Naive thymus-derived CD8-positive, alpha-beta T cell (primary cell): Measurements from ENCODE around the gene COL17A1. TPM values are rescaled to one million over a fixed set of nuclear protein-coding genes. Genes with fewer than 3 reads are reported as not detected.

Experiments
- ATAC-seq, 2 donors: fragments of 150-1000 bp; cut with Tn5 transposase in 1 of 2; sonication (Bioruptor Pico), chemical (Tn5 transposase) in 1 of 2; 1 replicate in 1 of 2; 2 replicates in 1 of 2; pipeline ENCODE4 v1.10.0; 2021; ENCODE audit warnings: mild to moderate bottlenecking in 2 of 2, moderate library complexity in 2 of 2
- POLR2A ChIA-PET: fragments of 350-600 bp; sonication (Branson Sonifier 250); formaldehyde crosslinking; loops from one replicate; lab custom pipeline; 2021; ENCODE audit warnings: antibody characterized with exemption; lab: Charles Lee
- DNase-seq, 10 donors: peaks; one replicate each; pipeline versions ENCODE4 v3.0.0 to v3.0.0-alpha.2; 2020 to 2022
- H3K27ac Mint-ChIP-seq, 10 donors: one replicate each; pipeline ENCODE4 v1.8.0; 2020 to 2022; ENCODE audit warnings: mild to moderate bottlenecking in 10 of 10, mixed read lengths in 10 of 10, moderate library complexity in 4 of 10, inconsistent platforms in 1 of 10
- H3K27me3 Mint-ChIP-seq, 5 donors: one replicate each; pipeline ENCODE4 v1.8.0; 2021 to 2022; ENCODE audit warnings: mixed read lengths in 5 of 5
- H3K36me3 Mint-ChIP-seq, 3 donors: one replicate each; pipeline ENCODE4 v1.8.0; 2020 to 2022; ENCODE audit warnings: mixed read lengths in 3 of 3, mild to moderate bottlenecking in 2 of 3, inconsistent platforms in 1 of 3
- H3K4me1 Mint-ChIP-seq, 4 donors: one replicate each; pipeline ENCODE4 v1.8.0; 2021 to 2022; ENCODE audit warnings: mixed read lengths in 4 of 4
- H3K4me3 Mint-ChIP-seq, 10 donors: one replicate each; pipeline ENCODE4 v1.8.0; 2020 to 2022; ENCODE audit warnings: mild to moderate bottlenecking in 10 of 10, mixed read lengths in 10 of 10, moderate library complexity in 6 of 10, inconsistent platforms in 1 of 10
- H3K9me3 Mint-ChIP-seq, 9 donors: one replicate each; pipeline ENCODE4 v1.8.0; 2020 to 2022; ENCODE audit warnings: mixed read lengths in 9 of 9, mild to moderate bottlenecking in 3 of 9, inconsistent platforms in 1 of 9, moderate library complexity in 1 of 9
- polyA plus RNA-seq, 3 donors: library from polyadenylated mRNA; unstranded; fragments of 300-500 nt; fragmentation: Illumina TruSeq; gene quantifications; one replicate each; pipeline ENCODE4 v1.2.3, GENCODE V29; 2021
- total RNA-seq, 8 experiments: library from RNA in 2 of 8; stranded (reverse) in 2 of 8; gene quantifications; one replicate each; pipeline ENCODE4 v1.2.3 and lab custom pipeline; 2021 to 2026

COL17A1 gene
- total and polyA plus RNA-seq, 5 experiments from 2014 or later: not detected

DNA sequence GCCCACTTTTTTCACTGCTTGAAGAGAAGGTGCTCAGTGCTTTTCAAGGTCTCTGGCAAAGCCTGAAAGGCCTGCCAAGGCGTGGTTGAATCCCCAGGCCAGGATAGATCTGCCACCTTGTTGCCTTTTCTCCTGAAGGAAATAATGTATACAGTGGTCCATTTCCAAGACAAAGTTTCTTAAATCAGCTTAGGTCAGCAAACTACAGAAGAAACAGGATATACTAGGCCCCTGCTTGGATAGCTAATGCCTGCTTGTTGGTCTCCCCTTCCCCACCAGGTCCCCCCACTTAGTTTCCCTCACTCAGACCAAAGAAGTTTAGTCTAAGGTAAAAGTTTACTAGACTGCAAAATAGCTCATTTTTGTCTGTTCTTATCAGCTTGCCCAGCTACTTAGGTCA, 19.9 kb downstream of the COL17A1 start:
- peak overlapping the region in 1 of 10 donors; percentile 16 for H3K27ac Mint-ChIP-seq
- ATAC-seq: no peak
- no peaks in the 10 kb centered on the region for H3K4me1 Mint-ChIP-seq
- H3K4me3 Mint-ChIP-seq: no peak overlapping the region
- H3K27me3 Mint-ChIP-seq: peaks cover 0 to 7% (median 4%) of the 10 kb centered on the region in 5 donors
- no peak for DNase-seq
- no peaks in the 10 kb centered on the region for H3K36me3 Mint-ChIP-seq
- POLR2A ChIA-PET: no interaction called here
- no peaks in the 10 kb centered on the region for H3K9me3 Mint-ChIP-seq

DNA sequence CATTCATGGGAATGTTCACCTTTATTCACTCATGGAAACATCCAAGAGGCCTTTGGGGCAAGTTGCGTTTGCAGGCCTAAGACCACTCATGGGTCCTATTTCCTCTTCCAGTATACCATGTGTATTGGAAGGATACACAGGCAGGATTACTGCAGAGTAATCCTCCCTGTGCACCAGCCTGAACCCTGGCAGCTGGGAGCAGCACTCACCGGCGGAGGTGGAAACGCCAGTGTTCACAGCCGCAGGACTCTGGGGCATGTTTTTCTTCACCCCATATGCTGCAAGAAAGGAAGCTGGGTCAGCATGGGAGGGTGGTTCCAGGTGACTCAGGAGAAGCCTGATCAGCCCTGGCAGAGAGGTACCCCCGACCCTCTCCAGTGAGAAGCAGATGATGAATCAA, 24.5 kb downstream of the COL17A1 start:
- ATAC-seq: no peak
- Mint-ChIP-seq H3K4me1 (no peaks in the 10 kb centered on the region), H3K36me3 (no peaks in the 10 kb centered on the region), H3K27me3 (peaks cover 0 to 6% (median 3%) of the 10 kb centered on the region in 5 donors), H3K9me3 (no peaks in the 10 kb centered on the region), H3K4me3 (no peak overlapping the region), H3K27ac (no peak overlapping the region)
- POLR2A ChIA-PET: no interaction called here
- no peak for DNase-seq

DNA sequence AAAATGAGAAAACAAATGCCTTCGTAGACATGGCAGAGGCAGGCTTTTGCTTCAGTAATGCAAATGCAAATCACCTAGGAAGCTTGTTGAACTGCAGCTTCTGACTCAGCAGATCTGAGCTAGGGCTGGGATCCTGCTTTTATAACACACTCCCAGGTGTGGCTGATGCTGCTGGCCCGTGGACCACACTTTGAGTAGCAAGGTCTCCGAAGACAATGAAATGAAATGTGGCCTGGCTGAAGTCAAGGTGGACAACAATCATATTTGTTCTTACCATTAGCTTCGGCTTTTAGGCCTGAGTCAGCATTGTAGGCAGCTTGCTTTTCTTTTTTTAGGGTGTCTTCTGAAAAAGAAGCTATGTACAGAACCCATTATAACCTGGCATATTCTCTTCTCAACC, 26.3 kb downstream of the COL17A1 start:
- POLR2A ChIA-PET: no interaction called here
- peaks cover 0 to 2% (median 0%) of the 10 kb centered on the region in 4 donors for H3K4me1 Mint-ChIP-seq
- ATAC-seq (no peak), DNase-seq (no peak)
- H3K27ac Mint-ChIP-seq: no peak overlapping the region
- no peaks in the 10 kb centered on the region for H3K36me3 Mint-ChIP-seq
- H3K27me3 Mint-ChIP-seq: peaks cover 0 to 3% (median 0%) of the 10 kb centered on the region in 5 donors
- no peaks in the 10 kb centered on the region for H3K9me3 Mint-ChIP-seq
- H3K4me3 Mint-ChIP-seq: no peak overlapping the region

DNA sequence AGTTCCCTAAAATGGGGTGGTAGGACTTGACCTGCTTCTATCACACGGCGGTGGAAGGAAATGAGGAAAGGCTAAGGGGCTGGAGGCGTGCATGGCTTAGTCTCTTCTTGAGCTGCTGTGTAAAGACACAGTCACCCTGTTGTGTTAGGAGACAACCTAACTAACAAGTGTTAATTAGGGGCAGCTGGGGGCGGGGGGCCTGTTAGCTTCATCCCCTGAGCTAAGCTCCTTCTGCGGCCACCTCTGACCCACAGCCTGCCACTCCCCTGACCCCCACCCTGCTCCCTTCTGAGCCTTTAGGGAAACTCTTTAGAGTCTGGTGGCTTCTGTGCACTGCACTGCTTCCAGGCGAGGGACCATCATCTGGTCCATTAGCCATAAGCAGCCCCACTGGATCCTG, 28.0 kb downstream of the COL17A1 start:
- DNase-seq (no peak), ATAC-seq (no peak)
- no peaks in the 10 kb centered on the region for H3K36me3 Mint-ChIP-seq
- H3K4me3 Mint-ChIP-seq: no peak overlapping the region
- peaks cover 0 to 2% (median 0%) of the 10 kb centered on the region in 4 donors for H3K4me1 Mint-ChIP-seq
- peaks cover 0 to 3% (median 0%) of the 10 kb centered on the region in 5 donors for H3K27me3 Mint-ChIP-seq
- POLR2A ChIA-PET: no interaction called here
- H3K9me3 Mint-ChIP-seq: no peaks in the 10 kb centered on the region
- peak overlapping the region in 1 of 10 donors; percentile 62 for H3K27ac Mint-ChIP-seq

DNA sequence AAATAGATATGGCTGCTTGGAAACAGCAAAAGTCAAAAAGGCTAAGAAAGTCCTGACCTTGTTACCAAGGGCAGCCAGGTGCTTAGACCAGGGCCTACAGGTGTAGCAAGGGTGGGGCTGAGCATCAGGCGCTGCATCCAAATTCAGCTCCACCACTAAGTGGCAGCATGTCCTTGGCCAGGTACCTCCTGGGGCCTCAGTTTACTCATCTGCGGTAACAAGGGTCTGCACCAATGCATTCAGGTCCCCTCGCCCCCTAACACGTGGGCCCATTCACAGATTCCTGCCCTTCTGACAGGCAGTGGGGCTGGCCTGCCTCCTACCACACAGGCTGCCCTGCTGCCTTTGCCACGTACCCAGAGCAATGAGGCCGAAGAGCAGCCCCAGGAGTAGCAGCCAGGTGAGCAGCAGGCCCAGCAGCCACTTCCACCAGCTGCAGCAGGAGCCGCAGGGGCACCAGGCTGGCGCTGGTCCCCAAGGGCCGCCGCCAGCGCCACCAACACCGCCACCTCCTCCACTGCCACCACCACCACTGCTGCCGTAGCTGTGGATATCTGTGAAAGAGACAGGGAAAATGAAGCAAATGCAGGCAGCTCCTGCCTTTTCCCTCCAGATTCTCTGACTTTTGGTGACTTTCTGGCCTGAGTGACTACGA, 28.9 kb downstream of the COL17A1 start:
- H3K4me3 Mint-ChIP-seq: no peak overlapping the region
- H3K27me3 Mint-ChIP-seq: peaks cover 0 to 3% (median 0%) of the 10 kb centered on the region in 5 donors
- POLR2A ChIA-PET: no interaction called here
- ATAC-seq: no peak
- no peak for DNase-seq
- H3K36me3 Mint-ChIP-seq: no peaks in the 10 kb centered on the region
- H3K4me1 Mint-ChIP-seq: peaks cover 0 to 2% (median 0%) of the 10 kb centered on the region in 4 donors
- no peak overlapping the region for H3K27ac Mint-ChIP-seq
- H3K9me3 Mint-ChIP-seq: no peaks in the 10 kb centered on the region

DNA sequence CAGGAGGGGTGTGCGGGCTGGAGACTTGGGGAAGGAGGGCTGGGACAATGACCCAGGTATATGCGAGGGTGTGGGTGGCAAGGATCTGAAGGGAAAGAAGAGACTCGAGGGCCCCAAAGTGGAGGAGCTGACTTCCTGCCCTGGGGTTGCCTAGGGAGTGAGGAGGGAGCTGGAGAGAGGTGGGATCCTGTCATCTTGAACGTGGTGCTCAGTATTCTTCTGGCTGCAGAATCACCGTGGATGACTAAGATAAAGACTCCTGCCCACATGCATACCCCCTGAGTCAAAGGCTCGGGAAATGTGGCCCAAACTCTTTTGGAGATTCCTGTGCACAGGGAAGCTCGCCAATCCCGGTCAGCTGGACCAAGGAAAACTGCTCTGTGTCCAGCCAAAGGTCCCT, 31.2 kb downstream of the COL17A1 start:
- Mint-ChIP-seq H3K4me3 (no peak overlapping the region), H3K27ac (peak overlapping the region in 1 of 10 donors; percentile 27)

DNA sequence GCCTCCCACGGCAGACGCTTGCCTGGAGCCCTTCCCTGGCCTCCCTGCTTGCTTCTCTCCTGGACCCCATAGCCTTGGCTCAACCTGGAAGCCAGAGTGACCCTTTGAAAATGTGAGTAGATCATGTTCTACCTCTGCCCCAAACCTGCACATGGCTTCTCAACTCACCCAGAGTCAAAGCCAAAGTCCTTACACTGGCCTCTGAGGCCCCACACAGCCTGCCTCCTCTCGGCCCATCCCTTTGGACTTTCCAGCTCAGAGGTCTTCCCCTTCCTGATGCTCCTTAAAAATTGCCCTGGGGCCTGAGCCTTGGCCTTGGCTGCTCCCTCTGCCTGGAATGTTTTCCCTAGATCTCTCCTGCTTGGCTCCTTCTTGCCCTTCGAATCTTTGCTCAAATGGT, 32.5 kb downstream of the COL17A1 start:
- no peak overlapping the region for H3K4me3 Mint-ChIP-seq
- peaks cover 0 to 2% (median under 1%) of the 10 kb centered on the region in 4 donors for H3K4me1 Mint-ChIP-seq
- ATAC-seq: no peak
- POLR2A ChIA-PET: no interaction called here
- no peaks in the 10 kb centered on the region for H3K9me3 Mint-ChIP-seq
- H3K36me3 Mint-ChIP-seq: no peaks in the 10 kb centered on the region
- H3K27me3 Mint-ChIP-seq: peaks cover 0 to 3% (median 0%) of the 10 kb centered on the region in 5 donors
- no peak for DNase-seq
- H3K27ac Mint-ChIP-seq: peak overlapping the region in 1 of 10 donors; percentile 48

More for the DNA sequence above, 31.2 kb downstream of the COL17A1 start:
- peaks cover 0 to 3% (median 0%) of the 10 kb centered on the region in 5 donors for H3K27me3 Mint-ChIP-seq
- POLR2A ChIA-PET: no interaction called here
- DNase-seq (no peak), ATAC-seq (no peak)
- H3K36me3 Mint-ChIP-seq: no peaks in the 10 kb centered on the region
- H3K4me1 Mint-ChIP-seq: peaks cover 0 to 2% (median 0%) of the 10 kb centered on the region in 4 donors
- H3K9me3 Mint-ChIP-seq: no peaks in the 10 kb centered on the region

DNA sequence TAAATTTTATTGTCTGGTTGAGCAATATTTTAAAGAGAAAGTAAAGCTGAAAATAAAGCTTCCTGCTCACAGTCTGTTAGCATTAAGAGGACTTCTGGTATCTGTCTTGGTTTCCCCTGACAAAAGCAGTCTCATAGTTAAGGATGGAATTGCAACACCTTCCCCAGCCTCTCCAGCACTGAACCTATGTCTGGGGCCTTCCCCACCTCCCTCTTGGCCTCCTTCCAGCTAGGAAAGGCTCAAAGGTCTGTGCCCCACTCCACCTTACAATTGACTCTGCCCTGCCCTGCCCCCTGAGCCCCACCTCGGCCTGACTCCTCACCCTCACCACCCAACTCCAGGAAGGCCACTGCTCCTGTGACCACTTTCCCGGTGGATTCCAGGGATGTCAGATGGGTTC, 33.2 kb downstream of the COL17A1 start:
- POLR2A ChIA-PET: no interaction called here
- H3K4me3 Mint-ChIP-seq: no peak overlapping the region
- peaks cover 0 to 3% (median 0%) of the 10 kb centered on the region in 5 donors for H3K27me3 Mint-ChIP-seq
- no peaks in the 10 kb centered on the region for H3K9me3 Mint-ChIP-seq
- peaks cover 0 to 2% (median under 1%) of the 10 kb centered on the region in 4 donors for H3K4me1 Mint-ChIP-seq
- no peaks in the 10 kb centered on the region for H3K36me3 Mint-ChIP-seq
- ATAC-seq (no peak), DNase-seq (no peak)
- peak overlapping the region in 1 of 10 donors; percentile 48 for H3K27ac Mint-ChIP-seq

DNA sequence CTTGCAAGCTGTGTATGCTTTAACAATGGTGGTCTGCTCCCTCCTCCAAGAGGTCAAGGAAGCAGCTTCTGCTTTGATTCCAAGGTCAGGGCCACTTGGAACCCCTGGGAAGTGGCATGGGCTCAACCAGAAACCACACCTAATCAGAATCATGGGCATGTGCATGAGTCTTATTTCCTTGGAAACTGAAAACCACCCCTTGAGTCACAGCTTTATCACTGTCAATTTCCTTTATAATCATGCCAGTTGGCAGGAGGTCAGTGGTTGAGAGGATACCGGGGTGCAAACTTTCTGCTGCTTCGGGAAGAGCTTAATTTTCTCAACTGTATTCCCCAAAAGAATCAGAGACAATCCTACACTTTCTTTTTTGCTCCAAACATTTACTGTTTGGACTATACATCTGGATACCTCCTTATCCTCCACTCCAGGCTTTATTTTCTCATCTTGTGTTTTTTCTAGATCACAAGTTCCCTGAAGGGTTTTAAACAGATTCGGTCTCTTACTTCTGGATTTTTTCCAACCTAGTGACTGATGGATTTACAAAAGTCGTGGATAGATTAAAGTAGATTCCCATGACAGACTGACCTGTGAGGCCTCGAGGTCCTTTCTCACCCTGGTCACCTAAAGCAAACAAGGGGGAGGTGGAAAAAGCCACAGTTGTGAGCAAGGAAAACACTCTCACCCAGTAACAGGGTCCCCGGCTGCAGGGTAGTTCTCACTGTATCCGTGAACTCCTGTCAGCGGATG, 36.0 kb downstream of the COL17A1 start:
- no peaks in the 10 kb centered on the region for H3K9me3 Mint-ChIP-seq
- peaks cover 0 to 3% (median 0%) of the 10 kb centered on the region in 5 donors for H3K27me3 Mint-ChIP-seq
- ATAC-seq (no peak), DNase-seq (no peak)
- no peak overlapping the region for H3K4me3 Mint-ChIP-seq
- H3K27ac Mint-ChIP-seq: no peak overlapping the region
- POLR2A ChIA-PET: no interaction called here
- H3K4me1 Mint-ChIP-seq: peaks cover 0 to 1% (median 0%) of the 10 kb centered on the region in 4 donors
- H3K36me3 Mint-ChIP-seq: no peaks in the 10 kb centered on the region

DNA sequence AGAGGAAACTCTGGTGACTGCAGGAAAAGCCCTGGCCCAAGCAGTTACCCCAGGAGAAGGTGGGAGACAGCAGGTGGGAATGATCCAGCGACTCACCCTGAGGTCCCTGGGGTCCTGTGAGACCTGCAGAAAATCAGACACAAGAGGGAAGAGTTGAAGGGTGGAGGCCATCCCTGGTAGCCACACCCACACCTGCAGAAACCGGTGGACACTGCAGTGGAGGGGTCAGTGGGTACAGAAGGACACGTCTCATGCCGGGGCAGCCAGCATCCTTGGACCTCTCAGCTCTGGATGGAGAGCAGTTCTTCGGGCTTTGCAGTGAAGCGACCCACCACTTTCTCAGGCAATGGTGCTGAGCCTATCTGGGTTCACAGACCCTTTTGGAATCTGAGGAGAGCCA, 39.0 kb downstream of the COL17A1 start:
- ATAC-seq: no peak
- no peak overlapping the region for H3K4me3 Mint-ChIP-seq
- H3K9me3 Mint-ChIP-seq: no peaks in the 10 kb centered on the region
- POLR2A ChIA-PET: no interaction called here
- no peak for DNase-seq
- H3K36me3 Mint-ChIP-seq: no peaks in the 10 kb centered on the region
- peak overlapping the region in 1 of 10 donors; percentile 66 for H3K27ac Mint-ChIP-seq
- peaks cover 0 to 5% (median 0%) of the 10 kb centered on the region in 5 donors for H3K27me3 Mint-ChIP-seq
- H3K4me1 Mint-ChIP-seq: peaks cover 0 to 1% (median 0%) of the 10 kb centered on the region in 4 donors

DNA sequence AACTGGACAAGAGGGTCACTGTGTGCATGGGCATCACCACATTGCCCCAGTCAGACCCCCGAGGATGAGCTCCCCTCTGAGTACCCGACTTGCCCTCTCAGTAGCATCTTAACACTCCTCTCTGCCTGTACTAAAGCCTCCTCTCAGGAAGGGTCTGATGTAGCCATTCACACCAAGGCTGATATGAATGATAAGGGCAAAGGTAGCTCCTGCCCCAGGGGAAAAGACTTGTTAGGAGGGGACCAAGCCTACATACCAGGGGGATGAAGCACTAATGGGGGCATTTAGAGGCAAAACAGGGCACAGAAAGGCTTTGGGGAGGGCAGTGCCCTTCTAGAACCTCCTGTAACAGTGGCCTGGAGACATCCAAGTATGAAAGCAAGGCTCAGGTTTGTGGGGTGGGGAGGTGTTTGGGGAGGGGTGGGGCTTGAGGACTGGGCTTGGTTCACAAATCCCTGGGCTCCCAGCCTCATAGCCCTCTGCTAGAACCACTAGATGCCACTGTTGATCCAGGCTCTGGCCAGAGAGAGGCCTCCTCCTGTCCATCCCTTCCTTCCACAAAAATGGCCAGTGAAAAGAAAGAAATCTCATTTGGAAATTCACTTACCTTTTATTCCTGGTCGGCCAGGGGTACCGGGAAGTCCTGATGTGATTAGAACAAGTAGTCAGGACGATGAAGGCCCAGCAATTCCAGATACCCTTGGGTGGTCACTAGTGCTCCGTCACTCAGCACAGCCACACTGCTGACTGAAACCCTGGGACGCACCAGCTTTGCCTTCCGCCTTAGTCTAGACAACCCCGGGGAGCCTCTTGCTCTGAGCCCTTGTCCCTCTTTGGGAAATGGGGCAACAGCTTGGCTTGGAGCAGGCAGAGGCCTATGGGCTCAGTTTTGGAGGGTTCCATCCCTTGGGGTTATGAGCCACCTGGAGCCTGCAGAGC, 40.3 kb downstream of the COL17A1 start:
- ATAC-seq (no peak), DNase-seq (no peak)
- peaks cover 0 to 1% (median 0%) of the 10 kb centered on the region in 4 donors for H3K4me1 Mint-ChIP-seq
- no peaks in the 10 kb centered on the region for H3K9me3 Mint-ChIP-seq
- peak overlapping the region in 2 of 10 donors; percentile 19 to 42 for H3K27ac Mint-ChIP-seq
- H3K36me3 Mint-ChIP-seq: no peaks in the 10 kb centered on the region
- H3K4me3 Mint-ChIP-seq: no peak overlapping the region
- peaks cover 0 to 5% (median 0%) of the 10 kb centered on the region in 5 donors for H3K27me3 Mint-ChIP-seq
- POLR2A ChIA-PET: no interaction called here

DNA sequence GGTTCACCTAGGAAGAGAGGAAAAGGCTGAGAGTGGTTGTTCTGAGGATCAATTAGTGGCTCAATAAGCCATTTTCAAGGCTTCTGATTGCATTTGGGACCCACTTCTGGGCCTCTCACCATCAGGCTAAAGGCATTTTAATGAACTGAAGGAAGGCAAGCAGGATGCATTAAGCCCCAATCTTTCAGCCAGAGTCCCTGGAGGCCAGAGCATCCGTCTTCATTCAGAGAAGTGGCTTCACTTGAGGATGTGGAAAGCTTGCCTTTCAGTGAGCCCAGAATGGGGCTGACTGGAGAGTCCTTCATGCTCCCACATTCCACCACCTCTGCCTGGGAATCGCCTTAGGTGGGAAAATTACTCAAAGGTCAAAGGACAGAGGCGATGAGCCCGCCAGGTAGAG, 41.8 kb downstream of the COL17A1 start:
- Mint-ChIP-seq H3K4me1 (peaks cover 0 to 1% (median 0%) of the 10 kb centered on the region in 4 donors), H3K36me3 (no peaks in the 10 kb centered on the region), H3K9me3 (no peaks in the 10 kb centered on the region), H3K27me3 (peaks cover 0 to 5% (median 0%) of the 10 kb centered on the region in 5 donors), H3K4me3 (no peak overlapping the region), H3K27ac (peak overlapping the region in 1 of 10 donors; percentile 8)
- DNase-seq: no peak
- POLR2A ChIA-PET: no interaction called here
- no peak for ATAC-seq
